GM23338 (cell line): ENCODE results near the gene GPR26. TPM values are rescaled to one million over a fixed set of nuclear protein-coding genes. Genes with fewer than 3 reads are reported as not detected.

Source experiments
- ATAC-seq: fragments of 200-7000 bp; cut with Tn5 transposase; 3 replicates; pipeline ENCODE4 v1.9.1; 2020
- DNase-seq: peaks from one replicate; pipeline ENCODE4 v3.0.0-alpha.2; 2015; ENCODE audit warnings: low spot score
- H2AFZ ChIP-seq: fragments of 200-600 bp; sonication (generic); 2 replicates; pipeline ENCODE4 v1.8.0; 2016; ENCODE audit warnings: antibody characterized with exemption, mild to moderate bottlenecking, moderate library complexity
- H3F3A ChIP-seq: fragments of 200-600 bp; sonication (generic); replicated peaks from 2 replicates; pipeline ENCODE4 v1.8.0; 2017; ENCODE audit warnings: antibody characterized with exemption, mixed run types, low read depth
- H3K27ac ChIP-seq: fragments of 200-600 bp; sonication (generic); 2 replicates; pipeline ENCODE4 v1.6.1; 2016; ENCODE audit warnings: low read depth
- H3K27me3 ChIP-seq: fragments of 200-600 bp; sonication (generic); 2 replicates; pipeline ENCODE4 v1.8.0; 2016; ENCODE audit warnings: mild to moderate bottlenecking, mixed run types, moderate library complexity; ENCODE audit not compliant: insufficient read depth
- H3K36me3 ChIP-seq: fragments of 200-600 bp; sonication (generic); 2 replicates; pipeline ENCODE4 v1.8.0; 2016; ENCODE audit warnings: mild to moderate bottlenecking; ENCODE audit not compliant: insufficient read depth
- H3K4me1 ChIP-seq: fragments of 200-600 bp; sonication (generic); 2 replicates; pipeline ENCODE4 v1.8.0; 2016; ENCODE audit warnings: mild to moderate bottlenecking, moderate library complexity; ENCODE audit not compliant: insufficient read depth
- H3K4me2 ChIP-seq: fragments of 200-600 bp; sonication (generic); 2 replicates; pipeline ENCODE4 v1.7.1; 2017; ENCODE audit warnings: mixed run types
- H3K4me3 ChIP-seq: fragments of 200-600 bp; sonication (generic); 2 replicates; pipeline ENCODE4 v1.6.1; 2016; ENCODE audit warnings: mixed run types
- H3K79me2 ChIP-seq: fragments of 200-600 bp; sonication (generic); replicated peaks from 2 replicates; pipeline ENCODE4 v1.8.0; 2017; ENCODE audit warnings: mild to moderate bottlenecking; ENCODE audit not compliant: insufficient read depth
- H3K9me2 ChIP-seq: fragments of 200-600 bp; sonication (generic); 2 replicates; pipeline ENCODE4 v1.8.0; 2017; ENCODE audit not compliant: insufficient read depth
- H4K20me1 ChIP-seq: fragments of 200-600 bp; sonication (generic); replicated peaks from 2 replicates; pipeline ENCODE4 v1.8.0; 2017; ENCODE audit warnings: mild to moderate bottlenecking; ENCODE audit not compliant: insufficient read depth
- H3K27ac Mint-ChIP-seq: 2 replicates; pipeline ENCODE4 v1.8.0; 2020; ENCODE audit warnings: inconsistent platforms, mild to moderate bottlenecking, moderate library complexity, mixed read lengths
- H3K27me3 Mint-ChIP-seq: 3 replicates; pipeline ENCODE4 v1.8.0; 2022; ENCODE audit warnings: low read depth, mild to moderate bottlenecking, moderate library complexity, mixed read lengths, inconsistent platforms; ENCODE audit not compliant: insufficient read depth, poor library complexity
- H3K36me3 Mint-ChIP-seq: 3 replicates; pipeline ENCODE4 v1.8.0; 2021; ENCODE audit warnings: low read depth, mild to moderate bottlenecking, inconsistent platforms, moderate library complexity, mixed read lengths
- H3K4me1 Mint-ChIP-seq: 3 replicates; pipeline ENCODE4 v1.8.0; 2020; ENCODE audit warnings: mild to moderate bottlenecking, inconsistent platforms, mixed read lengths
- H3K4me3 Mint-ChIP-seq: 3 replicates; pipeline ENCODE4 v1.8.0; 2021; ENCODE audit warnings: moderate library complexity, mild to moderate bottlenecking, inconsistent platforms, mixed read lengths
- H3K9me3 Mint-ChIP-seq: 3 replicates; pipeline ENCODE4 v1.8.0; 2020; ENCODE audit warnings: moderate library complexity, mild to moderate bottlenecking, inconsistent platforms, mixed read lengths
- CREB1 ChIP-seq: fragments of 250-450 bp; sonication (Bioruptor Pico); IDR thresholded peaks from 2 replicates; pipeline ENCODE4 v1.5.0; 2020; ENCODE audit warnings: low read depth, mild to moderate bottlenecking, moderate library complexity
- CTCF ChIP-seq, 2 experiments: fragments of 200-600 bp in 1 of 2; sonication (generic) in 1 of 2; conservative IDR thresholded peaks; 2 replicates each; pipeline versions ENCODE4 v1.5.1 to v1.6.1; 2016 to 2017; ENCODE audit warnings: antibody characterized with exemption in 2 of 2, low read depth in 2 of 2, mild to moderate bottlenecking in 2 of 2, moderate library complexity in 1 of 2
- EZH2phosphoT487 ChIP-seq: fragments of 200-600 bp; sonication (generic); IDR thresholded peaks from one replicate; pipeline ENCODE4 v1.8.1; 2018; ENCODE audit warnings: antibody characterized with exemption; ENCODE audit not compliant: unreplicated experiment
- STAT1 ChIP-seq: IDR thresholded peaks from one replicate; pipeline ENCODE4 v1.6.1; 2016; ENCODE audit warnings: antibody characterized with exemption; ENCODE audit not compliant: unreplicated experiment
- ZNF462 ChIP-seq: fragments of 250-450 bp; sonication (Bioruptor Pico); IDR thresholded peaks from 2 replicates; pipeline ENCODE4 v1.5.0; 2020; ENCODE audit warnings: mild to moderate bottlenecking, moderate library complexity
- polyA plus RNA-seq: library from polyadenylated mRNA; unstranded; fragments of >200 nt; fragmentation: Nextera tagmentation; extraction: Ambion mirVana; gene quantifications from 2 replicates; pipeline ENCODE4 v1.2.1, GENCODE V29; 2016
- total RNA-seq: library from RNA; depleted of rRNA; stranded (reverse); fragments of >200 nt; shearing (Covaris generic); gene quantifications from 2 replicates; pipeline ENCODE4 v1.2.3, GENCODE V29; 2014

The GPR26 gene
- total and polyA plus RNA-seq, 2 experiments from 2014 or later, result 0.06 to 0.07 TPM

- Histone ChIP-seq H3K4me1 (no peaks in the 10 kb centered on the region), H3K4me2 (no peak overlapping the region), H3K9me2 (no peaks in the 10 kb centered on the region), H3K79me2 (no peaks in the 10 kb centered on the region), H3K4me3 (no peak overlapping the region), H3K36me3 (no peaks in the 10 kb centered on the region), H2AFZ (no peak overlapping the region), H3K27me3 (no peaks in the 10 kb centered on the region), H3F3A (no peaks in the 10 kb centered on the region), H4K20me1 (no peaks in the 10 kb centered on the region), H3K27ac (no peak overlapping the region)
- H3K4me1 Mint-ChIP-seq, result no peaks in the 10 kb centered on the region; the same call in 2 of the 3 replicates
- H3K27ac Mint-ChIP-seq, result no peak overlapping the region
- DNase-seq (no peak), ATAC-seq (no peak)
- H3K4me3 Mint-ChIP-seq, result no peak overlapping the region
- no peaks in the 10 kb centered on the region for H3K9me3 Mint-ChIP-seq
- H3K27me3 Mint-ChIP-seq, result peaks cover 5% of the 10 kb centered on the region
- TF ChIP-seq CREB1, result no peak
- TF ChIP-seq STAT1, result no peak
- TF ChIP-seq EZH2phosphoT487, result no peak
- no peak for TF ChIP-seq CTCF (conservative IDR thresholded peaks at IDR 0.05; ENCODE audit: low read depth in 2 of 2)
- no peak for TF ChIP-seq ZNF462
- H3K36me3 Mint-ChIP-seq, result no peaks in the 10 kb centered on the region
Observed at GRCh38 chr10:123677556-123677955, 11.4 kb downstream of the GPR26 start.
